ENCODE data around the gene GTF2H1. TPM values are rescaled to one million over a fixed set of nuclear protein-coding genes. Genes with fewer than 3 reads are reported as not detected.

Gene GTF2H1
- total RNA-seq, 1 donor from 2014 or later: 33.7 TPM

DNA sequence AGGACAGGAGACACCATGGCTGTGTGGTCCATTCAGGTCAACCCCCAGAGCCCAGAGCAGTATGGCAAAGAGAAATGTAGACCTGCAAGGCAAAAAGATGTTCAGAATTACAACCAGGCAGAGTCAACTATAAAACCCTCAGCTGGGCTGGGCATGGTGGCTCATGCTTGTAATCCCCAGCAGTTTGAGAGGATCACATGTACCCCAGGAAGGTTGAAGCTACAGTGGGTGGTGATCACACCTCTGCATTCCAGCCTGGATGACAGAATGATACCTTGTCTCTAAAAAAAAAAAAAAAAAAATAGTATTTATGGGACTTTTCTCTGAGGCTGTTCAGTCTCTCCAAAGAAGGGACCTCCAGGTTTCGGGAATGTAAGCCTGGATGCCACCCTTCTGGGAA lies 53.6 kb downstream of the GTF2H1 start:
- no peaks in the 10 kb centered on the region for H3K27me3 ChIP-seq
- DNase-seq (ENCODE audit: low spot score in 2 of 2): no peak
- H3K4me3 ChIP-seq: no peak overlapping the region
- H3K9me3 ChIP-seq: no peaks in the 10 kb centered on the region
- H3K4me1 ChIP-seq: no peaks in the 10 kb centered on the region
- TF ChIP-seq, protein P1, sequence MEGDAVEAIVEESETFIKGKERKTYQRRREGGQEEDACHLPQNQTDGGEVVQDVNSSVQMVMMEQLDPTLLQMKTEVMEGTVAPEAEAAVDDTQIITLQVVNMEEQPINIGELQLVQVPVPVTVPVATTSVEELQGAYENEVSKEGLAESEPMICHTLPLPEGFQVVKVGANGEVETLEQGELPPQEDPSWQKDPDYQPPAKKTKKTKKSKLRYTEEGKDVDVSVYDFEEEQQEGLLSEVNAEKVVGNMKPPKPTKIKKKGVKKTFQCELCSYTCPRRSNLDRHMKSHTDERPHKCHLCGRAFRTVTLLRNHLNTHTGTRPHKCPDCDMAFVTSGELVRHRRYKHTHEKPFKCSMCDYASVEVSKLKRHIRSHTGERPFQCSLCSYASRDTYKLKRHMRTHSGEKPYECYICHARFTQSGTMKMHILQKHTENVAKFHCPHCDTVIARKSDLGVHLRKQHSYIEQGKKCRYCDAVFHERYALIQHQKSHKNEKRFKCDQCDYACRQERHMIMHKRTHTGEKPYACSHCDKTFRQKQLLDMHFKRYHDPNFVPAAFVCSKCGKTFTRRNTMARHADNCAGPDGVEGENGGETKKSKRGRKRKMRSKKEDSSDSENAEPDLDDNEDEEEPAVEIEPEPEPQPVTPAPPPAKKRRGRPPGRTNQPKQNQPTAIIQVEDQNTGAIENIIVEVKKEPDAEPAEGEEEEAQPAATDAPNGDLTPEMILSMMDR (IDR thresholded peaks at IDR 0.05): no peak
- H3K36me3 ChIP-seq: no peaks in the 10 kb centered on the region
- H3K27ac ChIP-seq: no peak overlapping the region
- intact Hi-C loops (cut with DNase I): no loop called here

DNA sequence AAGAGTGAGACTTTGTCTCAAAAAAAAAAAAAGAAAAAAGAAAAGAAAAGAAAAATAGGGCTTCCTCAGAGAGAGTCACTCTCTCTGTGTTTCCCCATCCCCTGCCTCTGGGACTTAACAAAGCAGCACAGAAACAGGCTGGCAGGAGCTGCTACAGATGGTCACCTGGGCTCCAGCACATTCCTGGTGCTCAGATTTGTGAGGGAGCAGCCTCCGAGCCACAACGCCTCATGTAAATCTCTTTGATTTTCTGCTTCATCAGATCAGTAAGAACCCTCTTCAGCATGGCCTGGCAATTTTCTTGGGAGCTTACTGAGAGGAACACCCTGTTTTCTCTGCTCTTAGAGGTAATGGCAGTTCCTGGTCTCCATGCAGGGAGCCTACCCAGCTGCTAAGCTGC lies 56.8 kb downstream of the GTF2H1 start:
- TF ChIP-seq, protein P1 (IDR thresholded peaks at IDR 0.05): no peak
- Histone ChIP-seq H3K9me3 (no peaks in the 10 kb centered on the region), H3K27me3 (no peaks in the 10 kb centered on the region), H3K27ac (no peak overlapping the region), H3K4me3 (no peak overlapping the region), H3K36me3 (no peaks in the 10 kb centered on the region), H3K4me1 (peaks cover 8 to 13% of the 10 kb centered on the region in 2 donors)
- DNase-seq (ENCODE audit: low spot score in 2 of 2): no peak
- intact Hi-C loops (cut with DNase I): no loop called here

DNA sequence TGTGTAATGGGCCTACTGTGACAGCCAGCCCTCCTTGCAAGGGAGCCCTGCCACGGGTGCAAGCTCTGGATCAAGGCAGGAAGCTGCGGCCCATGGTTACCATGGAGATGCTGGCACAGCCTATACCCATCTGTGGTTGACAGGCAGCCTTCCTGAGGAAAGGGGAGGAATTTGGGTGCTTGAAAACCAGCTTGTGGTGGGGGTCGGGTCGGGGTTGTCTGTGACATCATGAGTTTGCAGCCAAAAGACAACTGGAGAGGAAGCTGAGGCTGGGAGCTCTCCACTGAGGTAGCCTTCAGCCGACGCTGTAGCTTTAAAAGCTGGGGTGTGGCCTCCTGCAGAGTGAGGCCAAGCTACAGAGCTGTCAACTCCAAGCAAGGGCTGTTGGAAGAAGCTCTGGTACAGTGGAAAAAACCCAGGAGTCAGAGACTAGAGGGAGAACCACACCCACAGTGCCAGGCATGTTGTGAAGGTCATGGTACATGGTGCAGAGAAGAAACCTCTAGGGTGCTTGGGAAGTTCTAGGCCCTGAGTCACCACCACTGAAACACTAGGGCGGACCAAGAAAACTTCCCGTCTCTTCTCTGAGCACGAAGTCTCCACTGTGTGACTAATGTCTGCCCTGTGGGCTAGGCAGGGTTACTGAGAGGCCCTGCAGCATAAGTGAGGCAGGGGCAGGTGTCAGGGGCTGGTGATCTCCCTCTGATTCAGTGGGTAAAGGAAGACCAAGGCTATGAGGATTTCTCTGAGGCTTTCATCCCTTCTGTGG lies 61.2 kb downstream of the GTF2H1 start:
- H3K27me3 ChIP-seq: no peaks in the 10 kb centered on the region
- peak; percentile 88 to 98 for DNase-seq (ENCODE audit: low spot score in 2 of 2)
- intact Hi-C loops (cut with DNase I): loop anchor here (1.0 to 5.0 kb wide), 3 partner anchors 11 to 371 kb away; partner anchors contain the start of genes LDHA, SERGEF and TSG101
- no peaks in the 10 kb centered on the region for H3K36me3 ChIP-seq
- H3K4me1 ChIP-seq: peaks cover 15 to 28% of the 10 kb centered on the region in 2 donors
- H3K9me3 ChIP-seq: no peaks in the 10 kb centered on the region
- peak overlapping the region; percentile 95 to 96 for H3K27ac ChIP-seq
- TF ChIP-seq, protein P1 (IDR thresholded peaks at IDR 0.05): no peak
- H3K4me3 ChIP-seq: peak overlapping the region in 1 of 2 donors; percentile 30

DNA sequence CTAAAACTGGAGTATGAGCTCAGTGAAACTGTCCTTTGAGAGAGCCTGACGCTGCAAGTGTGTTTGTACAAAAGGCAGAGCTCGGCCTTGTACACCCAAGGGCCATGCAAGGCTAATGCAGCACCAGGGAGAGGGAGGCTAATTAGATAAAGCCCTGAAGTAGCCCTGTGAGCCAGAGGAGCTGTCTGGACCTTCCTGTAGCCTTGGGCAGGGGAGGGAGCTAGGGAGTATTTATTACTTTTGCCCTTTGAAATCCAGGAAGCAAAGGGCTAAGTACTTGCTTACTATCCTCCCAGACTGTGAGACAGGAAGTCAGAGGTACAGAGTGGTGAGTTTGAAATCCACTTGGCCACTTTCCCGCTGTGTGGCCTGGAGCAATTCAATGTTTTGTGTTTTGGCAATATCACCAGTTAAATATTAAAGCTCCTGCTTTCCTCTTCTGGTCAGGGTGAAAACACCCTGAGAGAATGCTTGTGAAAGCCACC lies 61.8 kb downstream of the GTF2H1 start:
- DNase-seq (ENCODE audit: low spot score in 2 of 2): peak in 1 of 2 donors; percentile 84
- Histone ChIP-seq H3K36me3 (no peaks in the 10 kb centered on the region), H3K27me3 (no peaks in the 10 kb centered on the region), H3K27ac (peak overlapping the region; percentile 95 to 96), H3K4me3 (peak overlapping the region in 1 of 2 donors; percentile 30), H3K9me3 (no peaks in the 10 kb centered on the region), H3K4me1 (peaks cover 15 to 28% of the 10 kb centered on the region in 2 donors)
- intact Hi-C loops (cut with DNase I): loop anchor here (1.0 to 5.0 kb wide), 3 partner anchors 10 to 372 kb away; partner anchors contain the start of genes LDHA, SERGEF and TSG101
- TF ChIP-seq, protein P1 (IDR thresholded peaks at IDR 0.05): no peak

DNA sequence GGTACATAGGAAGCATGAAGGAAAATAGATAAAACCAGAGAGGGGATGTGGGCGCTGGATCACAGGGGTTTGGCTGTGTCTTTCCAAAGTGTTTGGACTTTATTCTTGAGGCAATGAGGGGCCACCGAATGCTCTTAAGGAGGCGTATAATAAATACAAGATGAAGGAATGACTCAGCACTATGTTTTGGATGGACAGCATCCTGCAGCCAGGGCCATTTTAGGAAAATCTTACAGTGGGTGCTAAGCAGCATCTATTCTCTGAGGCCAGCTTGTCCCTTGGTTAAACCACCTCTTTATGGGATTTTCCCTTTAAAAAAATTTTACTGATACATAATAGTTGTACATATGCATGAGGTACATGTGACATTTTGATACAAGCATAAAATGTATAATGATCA lies 67.7 kb downstream of the GTF2H1 start:
- H3K4me1 ChIP-seq: peaks cover 8 to 13% of the 10 kb centered on the region in 2 donors
- H3K27ac ChIP-seq: no peak overlapping the region
- no peaks in the 10 kb centered on the region for H3K27me3 ChIP-seq
- TF ChIP-seq, protein P1 (IDR thresholded peaks at IDR 0.05): no peak
- no peak for DNase-seq (ENCODE audit: low spot score in 2 of 2)
- no peak overlapping the region for H3K4me3 ChIP-seq
- intact Hi-C loops (cut with DNase I): loop anchor here (5.0 to 10.0 kb wide), 2 partner anchors 307 to 1035 kb away; partner anchors contain the start of genes NCR3LG1 and TMEM86A
- H3K9me3 ChIP-seq: no peaks in the 10 kb centered on the region
- no peaks in the 10 kb centered on the region for H3K36me3 ChIP-seq
